Lower lobe of right lung (tissue), 2 donors: Measurements from ENCODE around the gene PATL2. TPM values are rescaled to one million over a fixed set of nuclear protein-coding genes. Genes with fewer than 3 reads are reported as not detected.
"Not testable (repeated sequence)": the region's sequence is repeated elsewhere in the genome, so short reads cannot be mapped to it uniquely, and the experiment has no call there.

Experiments used
- ATAC-seq, 2 donors: fragments of 200-7000 bp; cut with Tn5 transposase; one replicate each; pipeline ENCODE4 v1.9.1; 2020 to 2022; ENCODE audit warnings: mild to moderate bottlenecking in 2 of 2, moderate library complexity in 2 of 2
- DNase-seq: peaks from one replicate; pipeline ENCODE4 v3.0.0-alpha.2; 2020
- H3K27ac ChIP-seq: fragments of 200-600 bp; one replicate; pipeline ENCODE4 v1.8.0; 2022
- H3K27me3 ChIP-seq: fragments of 200-600 bp; one replicate; pipeline ENCODE4 v1.8.0; 2022; ENCODE audit warnings: low read depth
- H3K36me3 ChIP-seq: fragments of 200-600 bp; one replicate; pipeline ENCODE4 v1.8.0; 2022; ENCODE audit warnings: mild to moderate bottlenecking
- H3K4me1 ChIP-seq: fragments of 200-600 bp; one replicate; pipeline ENCODE4 v1.8.0; 2022
- H3K4me3 ChIP-seq: fragments of 200-600 bp; one replicate; pipeline ENCODE4 v1.8.0; 2022; ENCODE audit warnings: mild to moderate bottlenecking
- H3K9me3 ChIP-seq: fragments of 200-600 bp; one replicate; pipeline ENCODE4 v1.8.0; 2022
- CTCF ChIP-seq: fragments of 200-600 bp; IDR thresholded peaks from one replicate; pipeline ENCODE4 v1.8.0; 2022; ENCODE audit warnings: antibody characterized with exemption, mild to moderate bottlenecking
- intact Hi-C: fragments of 100-400 bp; cut with DNase I; formaldehyde crosslinking; loops from one replicate; pipeline ENCODE4 v1.11.0; 2022
- total RNA-seq: library from RNA; stranded (reverse); fragmentation: NEBNext Ultra II Directional; extraction: Animal tissue kit (Norgen Biotek cat#: 25700); gene quantifications from one replicate; pipeline ENCODE4 v1.2.1, GENCODE V29; 2021
- donor health status: DM: no; HTN: yes; CAD: no; lungs with severe emphysema.

The PATL2 gene
- total RNA-seq, 1 donor from 2014 or later = 4.5 TPM

DNA sequence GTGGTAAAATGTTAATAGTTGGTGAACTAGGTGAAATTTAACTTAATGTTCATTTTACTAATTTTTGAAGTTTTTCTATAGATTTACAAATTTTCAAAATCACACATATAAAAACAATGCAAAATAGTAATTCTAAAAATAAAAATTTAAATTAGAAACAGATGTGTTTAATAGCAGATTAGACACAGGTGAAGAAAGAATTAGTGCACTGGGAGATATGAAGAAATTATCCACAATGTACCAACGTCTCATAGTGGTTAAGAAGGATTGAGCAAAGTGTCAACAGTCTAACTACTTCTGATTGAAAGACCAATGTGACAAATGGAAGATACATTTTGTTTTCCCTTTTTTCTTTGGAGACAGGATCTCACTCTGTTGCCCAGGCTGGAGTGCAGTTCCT lies 74.1 kb downstream of the PATL2 start:
- TF ChIP-seq CTCF = no peak
- peaks cover 90% of the 10 kb centered on the region for H3K36me3 ChIP-seq
- intact Hi-C loops = no loop called here

DNA sequence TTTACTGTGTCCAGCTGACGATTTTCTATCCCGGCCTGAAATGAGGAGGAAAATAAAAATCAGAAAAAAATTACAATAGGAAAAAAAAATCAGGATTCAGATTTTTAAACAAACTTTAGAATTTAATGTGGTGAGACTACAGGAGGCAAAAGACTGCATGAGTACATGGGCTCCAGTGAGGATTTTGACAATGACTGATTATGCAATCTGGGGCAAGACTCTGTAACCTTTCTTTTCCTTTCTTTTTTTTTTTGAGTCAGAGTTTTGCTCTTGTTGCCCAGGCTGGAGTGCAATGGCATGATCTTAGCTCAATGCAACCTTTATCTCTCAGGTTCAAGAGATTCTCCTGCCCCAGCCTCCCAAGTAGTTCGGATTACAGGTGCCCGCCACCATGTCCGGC lies 77.5 kb downstream of the PATL2 start:
- H3K4me1 ChIP-seq = no peaks in the 10 kb centered on the region
- no peaks in the 10 kb centered on the region for H3K9me3 ChIP-seq
- intact Hi-C loops = no loop called here
- DNase-seq = no peak
- no peak overlapping the region for H3K27ac ChIP-seq
- peaks cover 97% of the 10 kb centered on the region for H3K36me3 ChIP-seq
- no peaks in the 10 kb centered on the region for H3K27me3 ChIP-seq
- H3K4me3 ChIP-seq = no peak overlapping the region
- no peak for TF ChIP-seq CTCF
- no peak for ATAC-seq

More for the DNA sequence above, 74.1 kb downstream of the PATL2 start:
- Histone ChIP-seq H3K27me3 (no peaks in the 10 kb centered on the region), H3K4me1 (no peaks in the 10 kb centered on the region), H3K27ac (no peak overlapping the region), H3K9me3 (no peaks in the 10 kb centered on the region), H3K4me3 (no peak overlapping the region)
- ATAC-seq = no peak
- no peak for DNase-seq

- peaks cover 99% of the 10 kb centered on the region for H3K36me3 ChIP-seq
- ATAC-seq, H3K27me3 ChIP-seq, intact Hi-C loops, H3K4me1 ChIP-seq, H3K9me3 ChIP-seq, H3K4me3 ChIP-seq, H3K27ac ChIP-seq, DNase-seq: not testable (repeated sequence)
Measured at GRCh38 chr15:44625286-44625685, 85.8 kb downstream of the PATL2 start.

DNA sequence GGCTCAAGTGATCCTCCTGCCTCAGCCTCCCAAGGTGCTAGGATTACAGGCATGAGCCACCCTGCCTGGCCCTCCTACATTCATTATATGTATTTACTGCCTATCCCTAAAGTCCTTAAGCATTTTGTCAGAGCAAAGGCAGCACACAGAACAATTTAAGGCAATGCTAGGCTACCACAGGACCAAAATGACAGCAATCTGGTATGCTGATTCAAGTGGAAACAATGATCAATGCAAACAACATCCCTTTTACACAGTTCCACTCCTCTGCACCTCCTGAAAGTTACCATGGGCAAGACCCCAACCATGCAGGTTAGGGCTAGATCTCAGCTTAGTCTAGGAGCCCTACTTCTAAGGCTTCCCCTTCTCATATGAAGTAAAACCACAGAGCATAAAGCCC lies 87.9 kb downstream of the PATL2 start:
- DNase-seq = no peak
- ATAC-seq = no peak
- no peaks in the 10 kb centered on the region for H3K4me1 ChIP-seq
- no peak overlapping the region for H3K4me3 ChIP-seq
- peaks cover 99% of the 10 kb centered on the region for H3K36me3 ChIP-seq
- H3K9me3 ChIP-seq = no peaks in the 10 kb centered on the region
- TF ChIP-seq CTCF = no peak
- H3K27me3 ChIP-seq = no peaks in the 10 kb centered on the region
- intact Hi-C loops = no loop called here
- no peak overlapping the region for H3K27ac ChIP-seq

DNA sequence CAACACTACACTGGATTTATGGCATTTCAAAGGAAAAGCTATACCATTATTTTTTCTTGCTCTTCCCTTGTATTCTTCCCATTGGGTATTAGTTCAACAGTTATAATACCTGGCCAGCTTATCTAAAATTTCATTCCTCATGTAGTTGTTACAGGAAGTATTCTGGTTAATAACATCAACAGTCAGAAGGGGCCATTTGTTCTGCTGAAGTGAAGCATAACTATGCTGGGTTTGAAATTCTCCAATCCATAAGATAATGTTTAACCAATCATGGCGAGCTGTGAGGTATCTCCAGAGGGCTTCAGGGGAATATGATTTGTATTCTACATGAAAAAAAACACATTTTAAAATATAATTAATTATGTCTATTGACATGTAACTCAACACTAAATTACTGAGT lies 91.0 kb downstream of the PATL2 start:
- TF ChIP-seq CTCF = no peak
- Histone ChIP-seq H3K9me3 (no peaks in the 10 kb centered on the region), H3K36me3 (peaks cover 96% of the 10 kb centered on the region), H3K27me3 (no peaks in the 10 kb centered on the region), H3K27ac (no peak overlapping the region), H3K4me1 (no peaks in the 10 kb centered on the region), H3K4me3 (no peak overlapping the region)
- no peak for ATAC-seq
- DNase-seq = no peak
- intact Hi-C loops = no loop called here

DNA sequence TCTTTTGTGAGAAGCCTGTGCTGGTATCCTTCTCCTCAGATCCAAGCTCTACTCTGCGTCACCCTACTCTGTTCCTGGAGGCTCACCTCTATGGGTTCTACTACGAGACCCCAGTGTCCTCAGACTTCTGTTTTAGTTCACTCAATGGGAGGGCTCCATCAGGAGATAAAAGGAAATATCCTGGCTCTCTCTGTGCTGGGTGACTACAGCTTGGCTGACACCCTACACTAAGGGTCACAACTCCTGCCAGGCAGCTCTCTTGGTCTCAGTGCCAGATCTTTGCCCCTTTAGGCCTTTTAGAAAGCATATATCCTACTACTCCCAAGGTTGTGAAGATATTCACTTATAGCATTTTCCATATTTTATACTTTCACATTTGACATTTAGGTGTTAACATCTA lies 94.1 kb downstream of the PATL2 start:
- no peaks in the 10 kb centered on the region for H3K4me1 ChIP-seq
- no peak overlapping the region for H3K4me3 ChIP-seq
- H3K9me3 ChIP-seq = no peaks in the 10 kb centered on the region
- H3K27me3 ChIP-seq = no peaks in the 10 kb centered on the region
- H3K27ac ChIP-seq = no peak overlapping the region
- no peak for ATAC-seq
- DNase-seq = no peak
- no peak for TF ChIP-seq CTCF
- intact Hi-C loops = no loop called here
- peaks cover 97% of the 10 kb centered on the region for H3K36me3 ChIP-seq

Other genes with a start within 250 kb of the PATL2 start
- 60.6 TPM for gene EIF3J, start 174.2 kb downstream of the PATL2 start, total RNA-seq
- 99.7 TPM for gene SPG11, start 47.7 kb downstream of the PATL2 start, total RNA-seq
- gene B2M, start 194 bp upstream of the PATL2 start, total RNA-seq = 4,741 TPM
- gene TRIM69, start 25.2 kb upstream of the PATL2 start, total RNA-seq = 27.2 TPM
- gene TERB2, start 245.4 kb upstream of the PATL2 start, total RNA-seq = not detected